ENCODE measurements around the gene CLSTN2.

The CLSTN2 gene

GRCh38 chr3:140094487-140094886 lies 159.5 kb downstream of the CLSTN2 start (continued):
- TF ChIP-seq PRDM10 (tag by site-specific recombination; IDR thresholded peaks at IDR 0.05), result no peak
- no peak for TF ChIP-seq ZNF529 (tag by site-specific recombination; IDR thresholded peaks at IDR 0.05; ENCODE audit: insufficient replicate concordance)
- TF ChIP-seq ZNF366 (tag by site-specific recombination; conservative IDR thresholded peaks at IDR 0.05), result no peak
- TF ChIP-seq TRIM28 (IDR thresholded peaks at IDR 0.05; ENCODE audit: borderline replicate concordance, low read length), result no peak
- no peak for TF ChIP-seq ZNF701 (tag by site-specific recombination; IDR thresholded peaks at IDR 0.05)
- no peak for TF ChIP-seq ZNF548 (tag by site-specific recombination; IDR thresholded peaks at IDR 0.05)
- no peak for TF ChIP-seq ZNF132 (tag by site-specific recombination; IDR thresholded peaks at IDR 0.05; ENCODE audit: borderline replicate concordance)
- TF ChIP-seq ZNF555 (tag by site-specific recombination; conservative IDR thresholded peaks at IDR 0.05), result no peak
- TF ChIP-seq, protein P1, sequence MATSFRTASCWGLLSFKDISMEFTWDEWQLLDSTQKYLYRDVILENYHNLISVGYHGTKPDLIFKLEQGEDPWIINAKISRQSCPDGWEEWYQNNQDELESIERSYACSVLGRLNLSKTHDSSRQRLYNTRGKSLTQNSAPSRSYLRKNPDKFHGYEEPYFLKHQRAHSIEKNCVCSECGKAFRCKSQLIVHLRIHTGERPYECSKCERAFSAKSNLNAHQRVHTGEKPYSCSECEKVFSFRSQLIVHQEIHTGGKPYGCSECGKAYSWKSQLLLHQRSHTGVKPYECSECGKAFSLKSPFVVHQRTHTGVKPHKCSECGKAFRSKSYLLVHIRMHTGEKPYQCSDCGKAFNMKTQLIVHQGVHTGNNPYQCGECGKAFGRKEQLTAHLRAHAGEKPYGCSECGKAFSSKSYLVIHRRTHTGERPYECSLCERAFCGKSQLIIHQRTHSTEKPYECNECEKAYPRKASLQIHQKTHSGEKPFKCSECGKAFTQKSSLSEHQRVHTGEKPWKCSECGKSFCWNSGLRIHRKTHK (tag by site-specific recombination; IDR thresholded peaks at IDR 0.05), result no peak
- TF ChIP-seq ZNF426 (tag by site-specific recombination; IDR thresholded peaks at IDR 0.05), result no peak
- no peak for TF ChIP-seq MEIS1 (CRISPR knock-in tag; IDR thresholded peaks at IDR 0.05; ENCODE audit: borderline replicate concordance)
- no peak for TF ChIP-seq IKZF3 (tag by site-specific recombination; IDR thresholded peaks at IDR 0.05)

- TF ChIP-seq TRIM28 (IDR thresholded peaks at IDR 0.05; ENCODE audit: borderline replicate concordance, low read length) (no peak), ZBTB48 (tag by site-specific recombination; IDR thresholded peaks at IDR 0.05) (no peak), ZNF280D (tag by site-specific recombination; IDR thresholded peaks at IDR 0.05) (no peak), INSM2 (tag by site-specific recombination; IDR thresholded peaks at IDR 0.05) (no peak), ZNF433 (tag by site-specific recombination; IDR thresholded peaks at IDR 0.05; ENCODE audit: low read depth) (no peak), ZNF350 (tag by site-specific recombination; IDR thresholded peaks at IDR 0.05) (no peak), ZBTB21 (tag by site-specific recombination; IDR thresholded peaks at IDR 0.05) (no peak), ZNF76 (tag by site-specific recombination; IDR thresholded peaks at IDR 0.05; ENCODE audit: borderline replicate concordance, low read depth) (no peak), ZNF423 (tag by site-specific recombination; IDR thresholded peaks at IDR 0.05) (no peak), ZNF426 (tag by site-specific recombination; IDR thresholded peaks at IDR 0.05) (no peak), ZNF510 (tag by site-specific recombination; IDR thresholded peaks at IDR 0.05; ENCODE audit: insufficient replicate concordance) (no peak), ZXDB (tag by site-specific recombination; IDR thresholded peaks at IDR 0.05) (no peak)
- TF ChIP-seq, protein P2, sequence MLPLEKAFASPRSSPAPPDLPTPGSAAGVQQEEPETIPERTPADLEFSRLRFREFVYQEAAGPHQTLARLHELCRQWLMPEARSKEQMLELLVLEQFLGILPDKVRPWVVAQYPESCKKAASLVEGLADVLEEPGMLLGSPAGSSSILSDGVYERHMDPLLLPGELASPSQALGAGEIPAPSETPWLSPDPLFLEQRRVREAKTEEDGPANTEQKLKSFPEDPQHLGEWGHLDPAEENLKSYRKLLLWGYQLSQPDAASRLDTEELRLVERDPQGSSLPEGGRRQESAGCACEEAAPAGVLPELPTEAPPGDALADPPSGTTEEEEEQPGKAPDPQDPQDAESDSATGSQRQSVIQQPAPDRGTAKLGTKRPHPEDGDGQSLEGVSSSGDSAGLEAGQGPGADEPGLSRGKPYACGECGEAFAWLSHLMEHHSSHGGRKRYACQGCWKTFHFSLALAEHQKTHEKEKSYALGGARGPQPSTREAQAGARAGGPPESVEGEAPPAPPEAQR (tag by site-specific recombination; IDR thresholded peaks at IDR 0.05), result no peak
- no peak overlapping the region for H3K27ac ChIP-seq (ENCODE audit: extremely low read depth, low read depth, low read length)
- no peaks in the 10 kb centered on the region for H3K9me3 ChIP-seq (ENCODE audit: control insufficient read depth, insufficient read depth, low read depth, low read length)
- H3K36me3 ChIP-seq (ENCODE audit: control insufficient read depth in 2 of 2, insufficient read depth in 1 of 2, low read length in 2 of 2), result no peaks in the 10 kb centered on the region
- ChIA-PET CTCF (no interaction called here), POLR2A (no interaction called here)
- no peak overlapping the region for H3K4me3 ChIP-seq (ENCODE audit: low read depth, low read length)
- peaks cover 6% of the 10 kb centered on the region; the same call in 1 of the 2 replicates for H3K4me1 ChIP-seq (ENCODE audit: control insufficient read depth, insufficient read depth, low read length)
Measured at GRCh38 chr3:140096037-140096436, 161.1 kb downstream of the CLSTN2 start.

Measured in HEK293 (cell line).